NCI-H510A treated with DMSO at 0.1 percent for 48 hours (cell line): Measurements from ENCODE around the gene TCEA2.

Experiments
- DNase-seq: peaks from one replicate; lab custom pipeline; 2025; lab: John Stamatoyannopoulos, UW

The TCEA2 gene

GRCh38 chr20:64035933-64036345 lies 27.1 kb upstream of the TCEA2 start, which contains the start of gene C20orf204:
Gene C20orf204 (plus strand): TSS chr20:64036182. CDS start chr20:64036324, 142 bp downstream.
- no peak for DNase-seq

DNA sequence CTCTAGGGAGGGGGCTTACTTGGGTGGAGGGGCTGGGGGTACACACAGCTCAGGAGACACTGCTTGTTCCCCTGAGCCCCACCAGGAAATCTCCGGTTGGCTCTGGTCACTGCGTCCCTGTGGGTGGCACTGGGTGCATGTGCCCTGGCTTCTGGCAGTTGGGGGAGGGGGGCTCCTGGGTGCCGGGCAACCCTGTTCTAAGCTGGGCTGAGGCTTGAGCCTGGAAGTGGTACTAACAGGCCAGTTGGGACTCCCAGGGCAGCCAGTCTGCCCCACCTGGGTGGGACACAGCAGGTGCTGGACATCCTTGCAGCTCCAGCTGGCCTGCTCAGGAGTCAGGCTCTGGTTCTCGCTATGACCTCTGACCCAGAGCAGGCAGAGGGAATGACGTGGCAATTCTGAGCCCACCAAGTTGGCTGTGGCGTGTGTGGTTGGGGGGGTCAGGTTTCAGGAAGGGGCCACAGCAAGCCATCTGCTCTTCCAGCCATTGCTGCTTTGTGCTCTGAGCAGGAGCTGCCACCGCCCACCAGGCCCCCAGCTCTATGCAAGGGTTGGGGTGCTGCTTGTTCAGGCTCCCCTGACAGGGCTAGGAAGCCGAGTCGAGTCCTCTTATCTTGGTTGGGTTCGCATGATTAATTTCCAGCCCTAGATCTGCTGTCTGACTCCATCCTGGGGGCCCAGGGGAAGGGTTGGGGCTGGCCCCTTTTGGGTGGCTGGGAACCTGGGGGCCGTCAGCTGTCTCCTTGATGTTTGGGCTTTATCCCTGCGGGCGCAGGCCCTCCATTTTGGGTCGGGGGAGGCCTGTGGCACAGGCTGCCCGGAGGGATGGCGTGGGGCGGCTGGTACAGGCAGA lies 26.4 kb upstream of the TCEA2 start:
- DNase-seq, result no peak

DNA sequence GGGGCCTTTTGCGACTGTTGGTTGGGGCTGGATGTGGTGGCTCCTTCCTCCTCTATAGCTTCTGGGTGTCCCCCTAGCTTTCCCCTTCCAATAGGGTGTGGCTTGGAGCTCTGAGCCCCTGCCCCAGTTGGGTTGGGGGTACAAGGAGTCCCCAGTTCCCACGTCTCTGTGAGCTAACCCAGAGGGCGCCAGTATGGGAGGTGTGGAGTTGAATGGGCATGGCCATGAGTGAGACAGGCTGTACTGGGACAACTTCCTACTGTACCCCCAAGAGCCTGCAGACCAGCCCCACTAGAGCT lies 25.9 kb upstream of the TCEA2 start:
- DNase-seq, result no peak

DNA sequence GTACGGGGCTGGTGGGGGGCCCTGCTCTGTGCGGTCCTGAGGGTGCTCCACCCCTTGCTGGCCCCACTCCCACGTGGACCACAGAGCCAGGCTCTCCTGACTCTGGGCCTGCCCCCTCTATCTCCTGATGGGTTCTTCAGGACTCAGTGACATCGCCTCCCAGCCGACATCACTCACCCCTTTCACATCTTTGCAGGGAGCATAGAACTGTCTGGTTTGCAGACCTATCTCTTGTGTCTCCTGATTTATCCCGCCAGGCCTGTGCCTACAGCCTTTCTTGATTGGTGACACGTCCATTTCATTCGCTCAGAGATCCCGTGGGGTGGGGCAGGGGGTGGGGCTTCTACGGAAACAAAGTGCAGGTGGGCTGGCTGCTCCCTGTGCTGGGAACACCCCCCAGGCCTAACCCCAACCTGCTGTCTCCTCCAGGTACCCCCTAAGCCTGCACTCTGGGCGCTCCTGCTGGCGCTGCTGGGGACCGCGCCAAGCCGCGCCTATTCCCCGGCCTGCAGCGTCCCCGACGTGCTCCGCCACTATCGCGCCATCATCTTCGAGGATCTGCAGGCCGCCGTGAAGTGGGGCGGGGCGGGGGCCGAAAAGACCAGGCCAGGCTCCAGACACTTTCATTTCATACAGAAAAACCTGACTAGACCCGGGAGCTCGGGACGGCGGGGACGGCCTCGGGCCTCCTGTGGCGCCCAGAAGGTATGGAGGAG lies 25.3 kb upstream of the TCEA2 start:
- peak; percentile 15 for DNase-seq

DNA sequence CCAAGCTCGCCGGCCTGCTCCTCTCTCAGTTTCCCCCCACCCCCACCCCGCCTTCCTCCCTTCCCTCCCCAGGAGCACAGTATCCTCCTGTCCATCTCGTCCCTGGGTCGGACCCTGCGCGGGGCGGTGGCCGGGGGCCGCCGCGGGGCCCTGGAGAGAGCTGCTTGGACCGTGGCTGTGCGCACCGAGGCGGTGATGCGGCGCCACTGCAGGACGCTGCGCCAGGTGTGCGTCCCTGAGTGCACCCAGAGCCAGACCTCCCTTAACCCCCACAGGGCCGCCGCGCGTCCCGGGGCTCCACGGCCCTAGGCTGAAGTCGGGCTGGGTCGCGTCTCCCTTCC lies 24.8 kb upstream of the TCEA2 start:
- DNase-seq, result peak; percentile 37

GRCh38 chr20:64038565-64039292 lies 24.3 kb upstream of the TCEA2 start:
- peak; percentile 37 for DNase-seq

DNA sequence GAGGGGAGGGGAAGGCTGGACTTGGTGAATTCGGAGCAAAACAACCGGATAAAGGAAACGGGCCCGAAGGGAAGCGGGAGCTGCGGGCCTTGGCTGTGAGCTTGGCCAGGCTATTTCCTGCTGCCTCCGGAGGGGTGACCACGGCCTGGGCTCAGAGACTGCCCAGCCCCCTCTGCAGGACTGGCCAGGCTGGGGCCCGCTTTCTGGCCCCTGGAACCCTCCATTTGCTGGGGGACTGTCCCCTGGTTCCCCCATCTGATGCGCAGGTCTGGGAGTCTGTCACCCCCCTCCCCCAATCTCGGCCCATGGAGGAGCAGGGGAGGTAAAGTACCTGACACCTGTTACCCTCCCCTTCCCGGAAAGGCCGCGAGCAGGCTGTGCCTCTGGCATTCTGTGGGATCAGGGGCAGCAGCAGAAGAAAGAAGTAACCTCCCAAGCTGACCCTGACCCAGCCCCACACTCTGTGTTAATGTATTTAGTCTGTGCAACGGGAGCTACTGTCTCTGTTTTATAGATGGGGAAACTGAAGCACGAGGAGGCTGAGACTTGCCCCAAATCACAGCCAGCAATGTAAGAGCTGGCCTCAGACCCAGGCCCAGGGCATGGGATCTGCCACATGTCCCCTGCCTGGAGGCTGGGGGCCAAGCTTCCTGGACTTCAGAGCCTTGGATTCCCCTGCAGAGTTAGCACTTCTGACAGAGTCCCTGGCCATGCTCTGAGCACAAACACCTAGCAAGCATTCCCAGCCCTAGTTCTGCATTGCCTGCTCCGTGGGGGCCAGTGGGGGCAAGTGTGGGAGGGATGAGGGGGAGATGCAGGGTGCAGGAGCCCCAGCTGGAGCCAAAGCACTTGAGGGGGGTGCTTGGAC lies 23.5 kb upstream of the TCEA2 start:
- DNase-seq, result no peak

GRCh38 chr20:64040231-64041039 lies 22.6 kb upstream of the TCEA2 start:
- DNase-seq, result no peak

GRCh38 chr20:64041040-64041780 lies 21.8 kb upstream of the TCEA2 start:
- no peak for DNase-seq

DNA sequence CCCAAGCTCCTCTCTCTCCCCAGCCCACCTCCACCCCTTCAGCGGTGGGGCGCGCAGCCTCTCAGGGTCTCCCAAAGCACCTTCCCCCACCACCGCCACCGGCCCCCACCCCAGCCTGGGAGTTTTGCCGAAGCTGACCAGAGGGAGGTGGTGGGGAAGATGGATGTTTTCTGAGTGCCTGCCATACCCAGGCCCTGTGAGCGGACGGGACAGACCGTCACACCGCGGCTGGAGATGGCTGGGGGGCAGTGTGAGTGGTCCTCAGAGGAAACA lies 21.3 kb upstream of the TCEA2 start:
- DNase-seq, result no peak

- no peak for DNase-seq
These were observed 20.8 kb upstream of the TCEA2 start for GRCh38 chr20:64042054-64042781.

GRCh38 chr20:64043768-64044167 lies 19.2 kb upstream of the TCEA2 start:
- DNase-seq, result no peak

- DNase-seq, result no peak
These were observed 18.3 kb upstream of the TCEA2 start for GRCh38 chr20:64044484-64045247.

- no peak for DNase-seq
These were observed 17.5 kb upstream of the TCEA2 start for GRCh38 chr20:64045346-64046011.

DNA sequence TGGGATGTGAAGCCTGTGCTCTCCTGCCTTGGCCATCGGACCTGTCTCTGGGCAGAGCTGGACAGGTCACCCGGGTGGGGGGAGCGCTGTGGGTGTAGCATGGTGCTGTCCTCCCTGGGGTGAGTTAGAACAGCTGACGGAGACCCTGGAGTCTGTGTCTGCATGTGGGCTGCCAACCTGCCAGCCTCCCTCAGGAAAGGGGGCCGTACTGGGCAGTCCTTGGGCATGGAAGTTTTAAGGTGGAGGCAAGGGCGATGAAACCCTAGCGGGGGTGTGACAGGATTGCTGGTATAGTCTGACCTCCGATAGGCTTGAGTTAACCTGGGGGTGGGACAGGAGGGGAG lies 16.0 kb upstream of the TCEA2 start:
- no peak for DNase-seq

DNA sequence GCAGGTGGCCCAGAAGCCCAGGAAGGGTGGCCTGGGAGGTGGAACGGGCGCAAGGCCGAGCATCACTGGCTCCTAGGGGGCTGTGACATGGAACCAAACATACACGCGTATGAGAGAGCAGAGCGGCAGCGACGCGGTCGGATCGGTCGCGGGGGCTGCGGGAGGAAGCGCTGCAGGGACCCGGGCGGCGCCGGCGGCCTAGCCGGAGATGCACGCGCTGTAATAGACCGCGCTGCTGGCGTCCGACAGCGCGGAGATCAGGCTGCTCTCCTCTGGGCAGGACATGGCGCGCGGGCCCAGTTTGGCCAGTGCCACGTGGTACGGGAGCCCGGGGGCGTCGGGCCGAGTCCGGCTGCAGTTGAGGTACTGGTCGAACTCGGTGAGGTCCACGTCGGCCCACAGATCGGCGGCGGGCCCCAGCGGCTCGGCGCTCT lies 15.0 kb upstream of the TCEA2 start:
- DNase-seq, result no peak

- no peak for DNase-seq
These were observed 14.5 kb upstream of the TCEA2 start for GRCh38 chr20:64048402-64049044.
